ENCODE results near the gene TRPM3. TPM values are rescaled to one million over a fixed set of nuclear protein-coding genes. Genes with fewer than 3 reads are reported as not detected.

The TRPM3 gene
- total and polyA plus RNA-seq, 2 of the 8 experiments (the other 6 are each of a cell fraction or from before 2014, with no cell fraction given): 2.4 to 10.9 TPM

GRCh38 chr9:70641631-70642030 lies 479.8 kb downstream of the TRPM3 start:
- Histone ChIP-seq H4K20me1 (replicated peaks in 1 of 2; ENCODE audit: control insufficient read depth in 1 of 2, insufficient read depth in 2 of 2, low read length in 2 of 2) (no peaks in the 10 kb centered on the region), H3K79me2 (ENCODE audit: control insufficient read depth in 1 of 2, insufficient read depth in 2 of 2, low read length in 2 of 2) (no peaks in the 10 kb centered on the region), H4K91ac (replicated peaks; ENCODE audit: insufficient read length, low read length) (no peak overlapping the region), H3K4me1 (replicated peaks in 1 of 4; ENCODE audit: control insufficient read depth in 3 of 4, insufficient read depth in 4 of 4, low read length in 3 of 4) (peaks cover 2 to 9% (median 6%) of the 10 kb centered on the region in 4 experiments; a peak in 3 of 7 replicates), H3K23me2 (ENCODE audit: low read depth, low read length) (no peaks in the 10 kb centered on the region), H3K4ac (replicated peaks; ENCODE audit: insufficient read length, low read depth, low read length) (no peak overlapping the region), H3K79me1 (ENCODE audit: low read depth, low read length) (no peaks in the 10 kb centered on the region), H3K56ac (replicated peaks; ENCODE audit: insufficient read length, low read depth, low read length) (no peak overlapping the region), H2BK15ac (ENCODE audit: low read length) (no peak overlapping the region), H3K27ac (ENCODE audit: low read depth, low read length) (no peak overlapping the region), H3K14ac (ENCODE audit: insufficient read length) (no peak overlapping the region), H2BK120ac (replicated peaks; ENCODE audit: low read depth, low read length) (no peak overlapping the region), H3K4me2 (ENCODE audit: insufficient read depth in 1 of 2, low read depth in 2 of 2, low read length in 2 of 2) (no peak overlapping the region), H3K4me3 (ENCODE audit: extremely low read depth in 1 of 4, insufficient read depth in 2 of 4, low read depth in 3 of 4, low read length in 4 of 4) (no peak overlapping the region), H2AFZ (ENCODE audit: low read length) (no peak overlapping the region), H2BK12ac (ENCODE audit: low read depth, low read length) (no peak overlapping the region), H4K8ac (ENCODE audit: extremely low read depth, insufficient read depth, low read length) (no peak overlapping the region), H4K5ac (ENCODE audit: insufficient read length, low read depth, low read length) (no peak overlapping the region), H3K18ac (ENCODE audit: extremely low read depth, low read length) (no peak overlapping the region), H3K9me3 (ENCODE audit: insufficient read depth in 2 of 2, low read depth in 1 of 2, low read length in 1 of 2) (no peaks in the 10 kb centered on the region), H3K27me3 (replicated peaks in 1 of 4; ENCODE audit: control insufficient read depth in 3 of 4, extremely low read depth in 1 of 4, insufficient read depth in 3 of 4, low read length in 3 of 4) (no peaks in the 10 kb centered on the region), H2AK5ac (ENCODE audit: low read depth, low read length) (no peak overlapping the region), H2BK20ac (ENCODE audit: low read length) (no peak overlapping the region), H3K36me3 (ENCODE audit: control insufficient read depth in 2 of 4, insufficient read depth in 4 of 4, low read length in 3 of 4) (no peaks in the 10 kb centered on the region), H3K23ac (ENCODE audit: insufficient read length) (no peak overlapping the region), H3K9ac (replicated peaks in 1 of 4; ENCODE audit: extremely low read depth in 1 of 4, low read depth in 3 of 4, low read length in 3 of 4) (no peak overlapping the region), H2BK5ac (ENCODE audit: low read depth, low read length) (no peak overlapping the region)
- WGBS, 2 experiments (ENCODE audit: extremely low coverage in 1 of 2, insufficient coverage in 1 of 2, insufficient read length in 1 of 2, insufficient replicate concordance in 2 of 2, low coverage in 1 of 2, low lambda C conversion rate in 2 of 2, missing lambda C conversion rate in 1 of 2): 53% methylated on average over 1 of the region's 1 CpG; no CpG with 5 or more reads in 1 of the 2 experiments
- DNase-seq (ENCODE audit: low read depth in 1 of 2, low spot score in 2 of 2) (no peak), FAIRE-seq (no peak)
- no peak for TF ChIP-seq ZNF274 (IDR thresholded peaks at IDR 0.05; ENCODE audit: borderline replicate concordance, extremely low read depth, low read length)
- TF ChIP-seq YY1 (IDR thresholded peaks at IDR 0.05; ENCODE audit: low read depth, low read length): 0 out of 2 replicates have a peak, but pooled peaks have one; percentile 35
- POLR2A ChIA-PET (ENCODE audit: partially characterized antibody): no interaction called here
- CTCF ChIA-PET (ENCODE audit: partially characterized antibody): interaction anchor here (0.6 to 5.9 kb wide), 11 partner anchors 12 to 609 kb away, joined by 3 to 47 read pairs (median 4); no protein-coding TSS in a partner anchor

All from H1 (cell line).